ENCODE data around the gene C17orf113.

DNA sequence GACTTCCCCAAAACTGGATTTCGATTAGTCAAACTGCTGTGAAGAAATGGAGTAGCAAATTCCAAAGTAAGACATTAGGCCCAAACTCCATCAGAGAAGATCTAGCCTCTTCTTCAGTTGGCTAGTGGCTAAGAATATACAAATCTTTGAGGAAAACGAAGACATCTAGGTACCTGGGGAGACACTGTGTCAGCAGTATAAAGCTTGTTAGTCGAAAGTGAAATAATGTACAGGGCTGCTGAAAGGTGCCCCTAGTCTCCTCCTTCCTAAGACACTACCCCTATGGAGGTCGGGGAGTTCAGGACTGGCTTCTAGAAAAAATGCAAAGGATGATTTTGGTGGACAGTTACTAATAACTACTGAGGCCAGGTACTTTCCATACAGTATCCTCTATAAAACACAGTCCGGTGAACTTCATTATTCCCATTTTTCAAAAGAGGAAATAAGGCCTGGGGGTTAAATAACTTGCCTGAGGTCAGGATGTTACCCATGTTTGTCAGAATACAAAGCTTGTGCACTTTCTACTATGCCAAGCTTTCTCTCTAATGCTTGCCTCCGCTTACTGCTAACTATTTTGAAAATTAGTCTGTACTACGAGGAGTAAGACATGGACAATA is 48.1 kb downstream of the C17orf113 start:
- no peak for TF ChIP-seq EZH2 (IDR thresholded peaks at IDR 0.05; ENCODE audit: low read length, missing control alignments)
- TF ChIP-seq CTCF (conservative IDR thresholded peaks at IDR 0.05 in 1 of 2, IDR thresholded peaks at IDR 0.05 in 1 of 2; ENCODE audit: low read depth in 1 of 2, low read length in 2 of 2): no peak
